ENCODE results near the gene MAGEA8.
"Not testable (repeated sequence)": the region's sequence is repeated elsewhere in the genome, so short reads cannot be mapped to it uniquely, and the experiment has no call there.

MAGEA8 gene

GRCh38 chrX:149881081-149881711 is at the start of gene MAGEA8:
TSS of gene MAGEA8 (plus strand) at chrX:149881183. CDS start at chrX:149884273, 3,090 bp downstream.
- no peak for DNase-seq (ENCODE audit: extremely low read depth in 1 of 2, low read depth in 1 of 2)

GRCh38 chrX:149831473-149831872 is 49.5 kb upstream of the MAGEA8 start:
- DNase-seq (ENCODE audit: extremely low read depth in 1 of 2, low read depth in 1 of 2) = no peak

GRCh38 chrX:149836728-149837127 is 44.3 kb upstream of the MAGEA8 start:
- DNase-seq (ENCODE audit: extremely low read depth in 1 of 2, low read depth in 1 of 2) = not testable (repeated sequence)

GRCh38 chrX:149837167-149837566 is 43.8 kb upstream of the MAGEA8 start:
- DNase-seq (ENCODE audit: extremely low read depth in 1 of 2, low read depth in 1 of 2) = no peak

GRCh38 chrX:149837639-149838038 is 43.3 kb upstream of the MAGEA8 start:
- peak in 1 of 2 donors; percentile 14 for DNase-seq (ENCODE audit: extremely low read depth in 1 of 2, low read depth in 1 of 2)

- no peak for DNase-seq (ENCODE audit: extremely low read depth in 1 of 2, low read depth in 1 of 2)
Measured at GRCh38 chrX:149841929-149842328, 39.1 kb upstream of the MAGEA8 start.

- DNase-seq (ENCODE audit: extremely low read depth in 1 of 2, low read depth in 1 of 2) = no peak
Measured at GRCh38 chrX:149845385-149845784, 35.6 kb upstream of the MAGEA8 start.

GRCh38 chrX:149846789-149847188 is 34.2 kb upstream of the MAGEA8 start:
- no peak for DNase-seq (ENCODE audit: extremely low read depth in 1 of 2, low read depth in 1 of 2)

- no peak for DNase-seq (ENCODE audit: extremely low read depth in 1 of 2, low read depth in 1 of 2)
Measured at GRCh38 chrX:149848855-149849254, 32.1 kb upstream of the MAGEA8 start.

- no peak for DNase-seq (ENCODE audit: extremely low read depth in 1 of 2, low read depth in 1 of 2)
Measured at GRCh38 chrX:149849787-149850186, 31.2 kb upstream of the MAGEA8 start.

GRCh38 chrX:149851864-149852263 is 29.1 kb upstream of the MAGEA8 start:
- DNase-seq (ENCODE audit: extremely low read depth in 1 of 2, low read depth in 1 of 2) = no peak

GRCh38 chrX:149853925-149854324 is 27.1 kb upstream of the MAGEA8 start:
- no peak for DNase-seq (ENCODE audit: extremely low read depth in 1 of 2, low read depth in 1 of 2)

GRCh38 chrX:149858592-149858991 is 22.4 kb upstream of the MAGEA8 start:
- DNase-seq (ENCODE audit: extremely low read depth in 1 of 2, low read depth in 1 of 2) = no peak

- DNase-seq (ENCODE audit: extremely low read depth in 1 of 2, low read depth in 1 of 2) = no peak
Measured at GRCh38 chrX:149860445-149860844, 20.5 kb upstream of the MAGEA8 start.

GRCh38 chrX:149865390-149865789 is 15.6 kb upstream of the MAGEA8 start:
- DNase-seq (ENCODE audit: extremely low read depth in 1 of 2, low read depth in 1 of 2) = no peak

GRCh38 chrX:149867488-149867887 is 13.5 kb upstream of the MAGEA8 start:
- no peak for DNase-seq (ENCODE audit: extremely low read depth in 1 of 2, low read depth in 1 of 2)

GRCh38 chrX:149870840-149871239 is 10.1 kb upstream of the MAGEA8 start:
- DNase-seq (ENCODE audit: extremely low read depth in 1 of 2, low read depth in 1 of 2) = no peak

GRCh38 chrX:149871433-149871832 is 9.6 kb upstream of the MAGEA8 start:
- no peak for DNase-seq (ENCODE audit: extremely low read depth in 1 of 2, low read depth in 1 of 2)

- DNase-seq (ENCODE audit: extremely low read depth in 1 of 2, low read depth in 1 of 2) = peak; percentile 53 to 58
Measured at GRCh38 chrX:149871940-149872339, 9.0 kb upstream of the MAGEA8 start.

GRCh38 chrX:149877157-149877556 is 3.8 kb upstream of the MAGEA8 start:
- no peak for DNase-seq (ENCODE audit: extremely low read depth in 1 of 2, low read depth in 1 of 2)

- DNase-seq (ENCODE audit: extremely low read depth in 1 of 2, low read depth in 1 of 2) = no peak
Measured at GRCh38 chrX:149877636-149878035, 3.3 kb upstream of the MAGEA8 start.

- DNase-seq (ENCODE audit: extremely low read depth in 1 of 2, low read depth in 1 of 2) = not testable (repeated sequence)
Measured at GRCh38 chrX:149890828-149891227, 9.8 kb downstream of the MAGEA8 start.

- no peak for DNase-seq (ENCODE audit: extremely low read depth in 1 of 2, low read depth in 1 of 2)
Measured at GRCh38 chrX:149898554-149898953, 17.6 kb downstream of the MAGEA8 start.
